IPS-11a (cell line): ENCODE data around the gene MTG2.

Experiments
- H3K4me3 ChIP-seq: one replicate; pipeline ENCODE4 v1.5.1; 2013; ENCODE audit warnings: low read depth, low read length, control low read depth

Gene MTG2

GRCh38 chr20:62160876-62161275, 22.0 kb upstream of the MTG2 start:
- no peak overlapping the region for H3K4me3 ChIP-seq

GRCh38 chr20:62161347-62161746, 21.5 kb upstream of the MTG2 start:
- no peak overlapping the region for H3K4me3 ChIP-seq

- H3K4me3 ChIP-seq = no peak overlapping the region
Observed at GRCh38 chr20:62162765-62163484, 19.9 kb upstream of the MTG2 start.

- no peak overlapping the region for H3K4me3 ChIP-seq
Observed at GRCh38 chr20:62163485-62163865, 19.4 kb upstream of the MTG2 start.

GRCh38 chr20:62163986-62164762, 18.7 kb upstream of the MTG2 start:
- H3K4me3 ChIP-seq = no peak overlapping the region

- no peak overlapping the region for H3K4me3 ChIP-seq
Observed at GRCh38 chr20:62164879-62165761, 17.7 kb upstream of the MTG2 start.

- no peak overlapping the region for H3K4me3 ChIP-seq
Observed at GRCh38 chr20:62165762-62166399, 16.9 kb upstream of the MTG2 start.

- no peak overlapping the region for H3K4me3 ChIP-seq
Observed at GRCh38 chr20:62167474-62167873, 15.4 kb upstream of the MTG2 start.

GRCh38 chr20:62168061-62168460, 14.8 kb upstream of the MTG2 start:
- no peak overlapping the region for H3K4me3 ChIP-seq

- H3K4me3 ChIP-seq = no peak overlapping the region
Observed at GRCh38 chr20:62168890-62169435, 13.9 kb upstream of the MTG2 start.

- H3K4me3 ChIP-seq = no peak overlapping the region
Observed at GRCh38 chr20:62170536-62170935, 12.3 kb upstream of the MTG2 start.

- no peak overlapping the region for H3K4me3 ChIP-seq
Observed at GRCh38 chr20:62171245-62171644, 11.6 kb upstream of the MTG2 start.

GRCh38 chr20:62172666-62173065, 10.2 kb upstream of the MTG2 start:
- no peak overlapping the region for H3K4me3 ChIP-seq

GRCh38 chr20:62174021-62174804, 8.6 kb upstream of the MTG2 start:
- no peak overlapping the region for H3K4me3 ChIP-seq

GRCh38 chr20:62174870-62175624, 7.8 kb upstream of the MTG2 start:
- no peak overlapping the region for H3K4me3 ChIP-seq

- no peak overlapping the region for H3K4me3 ChIP-seq
Observed at GRCh38 chr20:62175711-62176110, 7.1 kb upstream of the MTG2 start.

- no peak overlapping the region for H3K4me3 ChIP-seq
Observed at GRCh38 chr20:62176866-62177265, 6.0 kb upstream of the MTG2 start.

- H3K4me3 ChIP-seq = no peak overlapping the region
Observed at GRCh38 chr20:62177307-62177706, 5.5 kb upstream of the MTG2 start.
